Measurements from ENCODE around the gene NHERF2.
A peak's percentile ranks its signal among the peaks of the same experiment; 100 is the strongest.

Gene NHERF2

GRCh38 chr16:2037647-2038381 lies 11.1 kb downstream of the NHERF2 start:
- H4K8ac ChIP-seq (ENCODE audit: low read depth, low read length): no peak overlapping the region
- H3K4me1 ChIP-seq (ENCODE audit: control insufficient read depth in 2 of 2, insufficient read depth in 1 of 2, low read depth in 1 of 2, low read length in 2 of 2): peaks cover 7 to 29% of the 10 kb centered on the region in 2 donors
- no peak overlapping the region for H2BK12ac ChIP-seq (ENCODE audit: low read length)
- H3K18ac ChIP-seq (ENCODE audit: low read length): no peak overlapping the region
- no peak overlapping the region for H2AK5ac ChIP-seq (ENCODE audit: low read depth, low read length)
- H3K23ac ChIP-seq (ENCODE audit: low read depth, low read length, poor library complexity): no peak overlapping the region
- H3K4me3 ChIP-seq (ENCODE audit: low read length in 2 of 2): no peak overlapping the region
- H3K9me3 ChIP-seq (replicated peaks in 1 of 2; ENCODE audit: control insufficient read depth in 2 of 2, insufficient read depth in 1 of 2, low read depth in 1 of 2, low read length in 2 of 2): no peaks in the 10 kb centered on the region
- no peak overlapping the region for H2BK15ac ChIP-seq (ENCODE audit: low read length)
- H3K27me3 ChIP-seq (ENCODE audit: control insufficient read depth in 3 of 3, insufficient read depth in 3 of 3, low read depth in 1 of 3, low read length in 3 of 3): no peaks in the 10 kb centered on the region
- H3K14ac ChIP-seq (ENCODE audit: low read length): no peak overlapping the region
- H3K36me3 ChIP-seq (replicated peaks in 1 of 2; ENCODE audit: control insufficient read depth in 2 of 2, insufficient read depth in 2 of 2, low read length in 2 of 2): peaks cover 0 to 2% of the 10 kb centered on the region in 2 donors
- H3K4me2 ChIP-seq (ENCODE audit: insufficient read depth, low read length, poor library complexity, severe bottlenecking): no peak overlapping the region
- H3K27ac ChIP-seq (replicated peaks; ENCODE audit: low read length): no peak overlapping the region
- H2BK120ac ChIP-seq (ENCODE audit: low read depth, low read length): no peak overlapping the region
- no peak overlapping the region for H2AFZ ChIP-seq (ENCODE audit: low read length)
- peaks cover 5% of the 10 kb centered on the region for H3K79me1 ChIP-seq (ENCODE audit: low read depth, low read length)
- H4K91ac ChIP-seq (ENCODE audit: low read depth, low read length, poor library complexity): no peak overlapping the region
- no CpG with 5 or more reads among the region's 29 CpGs for WGBS, 2 donors (ENCODE audit: extremely low coverage in 2 of 2, insufficient read length in 2 of 2, insufficient replicate concordance in 1 of 2)
- no peak overlapping the region for H2BK5ac ChIP-seq (ENCODE audit: low read length)
- no peak overlapping the region for H3K4ac ChIP-seq (ENCODE audit: low read length)
- H3K9ac ChIP-seq (ENCODE audit: low read depth, low read length, poor library complexity): no peak overlapping the region
- DNase-seq (ENCODE audit: low spot score): no peak

GRCh38 chr16:2038382-2039231 lies 11.9 kb downstream of the NHERF2 start:
- H2BK120ac ChIP-seq (ENCODE audit: low read depth, low read length): no peak overlapping the region

GRCh38 chr16:2039274-2040031 lies 12.8 kb downstream of the NHERF2 start:
- no peak overlapping the region for H3K14ac ChIP-seq (ENCODE audit: low read length)
- no peak overlapping the region for H3K4ac ChIP-seq (ENCODE audit: low read length)
- H3K4me1 ChIP-seq (ENCODE audit: control insufficient read depth in 2 of 2, insufficient read depth in 1 of 2, low read depth in 1 of 2, low read length in 2 of 2): peaks cover 4 to 19% of the 10 kb centered on the region in 2 donors
- H4K91ac ChIP-seq (ENCODE audit: low read depth, low read length, poor library complexity): no peak overlapping the region
- no peak overlapping the region for H2AFZ ChIP-seq (ENCODE audit: low read length)
- H3K79me1 ChIP-seq (ENCODE audit: low read depth, low read length): peaks cover 5% of the 10 kb centered on the region
- peak overlapping the region; percentile 85 for H3K23ac ChIP-seq (ENCODE audit: low read depth, low read length, poor library complexity)
- H2BK5ac ChIP-seq (ENCODE audit: low read length): no peak overlapping the region
- peak overlapping the region; percentile 63 for H3K9ac ChIP-seq (ENCODE audit: low read depth, low read length, poor library complexity)
- no peak overlapping the region for H4K8ac ChIP-seq (ENCODE audit: low read depth, low read length)
- H2BK15ac ChIP-seq (ENCODE audit: low read length): peak overlapping the region; percentile 37
- no peak for DNase-seq (ENCODE audit: low spot score)
- no peak overlapping the region for H2BK120ac ChIP-seq (ENCODE audit: low read depth, low read length)
- H3K9me3 ChIP-seq (replicated peaks in 1 of 2; ENCODE audit: control insufficient read depth in 2 of 2, insufficient read depth in 1 of 2, low read depth in 1 of 2, low read length in 2 of 2): no peaks in the 10 kb centered on the region
- no CpG with 5 or more reads among the region's 29 CpGs for WGBS, 2 donors (ENCODE audit: extremely low coverage in 2 of 2, insufficient read length in 2 of 2, insufficient replicate concordance in 1 of 2)
- no peak overlapping the region for H3K4me2 ChIP-seq (ENCODE audit: insufficient read depth, low read length, poor library complexity, severe bottlenecking)
- no peak overlapping the region for H2AK5ac ChIP-seq (ENCODE audit: low read depth, low read length)
- H3K18ac ChIP-seq (ENCODE audit: low read length): no peak overlapping the region
- H3K27ac ChIP-seq (replicated peaks; ENCODE audit: low read length): no peak overlapping the region
- H3K27me3 ChIP-seq (ENCODE audit: control insufficient read depth in 3 of 3, insufficient read depth in 3 of 3, low read depth in 1 of 3, low read length in 3 of 3): no peaks in the 10 kb centered on the region
- H2BK12ac ChIP-seq (ENCODE audit: low read length): peak overlapping the region; percentile 46
- H3K36me3 ChIP-seq (replicated peaks in 1 of 2; ENCODE audit: control insufficient read depth in 2 of 2, insufficient read depth in 2 of 2, low read length in 2 of 2): peaks cover 0 to 6% of the 10 kb centered on the region in 2 donors
- no peak overlapping the region for H3K4me3 ChIP-seq (ENCODE audit: low read length in 2 of 2)

More at GRCh38 chr16:2038382-2039231, 11.9 kb downstream of the NHERF2 start:
- H3K4me3 ChIP-seq (ENCODE audit: low read length in 2 of 2): no peak overlapping the region
- H2BK15ac ChIP-seq (ENCODE audit: low read length): peak overlapping the region; percentile 37
- no peaks in the 10 kb centered on the region for H3K27me3 ChIP-seq (ENCODE audit: control insufficient read depth in 3 of 3, insufficient read depth in 3 of 3, low read depth in 1 of 3, low read length in 3 of 3)
- peak overlapping the region; percentile 28 for H2AK5ac ChIP-seq (ENCODE audit: low read depth, low read length)
- peak overlapping the region; percentile 43 for H3K23ac ChIP-seq (ENCODE audit: low read depth, low read length, poor library complexity)
- H3K9ac ChIP-seq (ENCODE audit: low read depth, low read length, poor library complexity): peak overlapping the region; percentile 70
- no peak overlapping the region for H3K4me2 ChIP-seq (ENCODE audit: insufficient read depth, low read length, poor library complexity, severe bottlenecking)
- no peak overlapping the region for H4K91ac ChIP-seq (ENCODE audit: low read depth, low read length, poor library complexity)
- H3K4ac ChIP-seq (ENCODE audit: low read length): no peak overlapping the region
- no peak for DNase-seq (ENCODE audit: low spot score)
- peaks cover 0 to 6% of the 10 kb centered on the region in 2 donors for H3K36me3 ChIP-seq (replicated peaks in 1 of 2; ENCODE audit: control insufficient read depth in 2 of 2, insufficient read depth in 2 of 2, low read length in 2 of 2)
- H3K79me1 ChIP-seq (ENCODE audit: low read depth, low read length): peaks cover 5% of the 10 kb centered on the region
- H3K14ac ChIP-seq (ENCODE audit: low read length): no peak overlapping the region
- peak overlapping the region; percentile 48 for H3K18ac ChIP-seq (ENCODE audit: low read length)
- peaks cover 5 to 24% of the 10 kb centered on the region in 2 donors for H3K4me1 ChIP-seq (ENCODE audit: control insufficient read depth in 2 of 2, insufficient read depth in 1 of 2, low read depth in 1 of 2, low read length in 2 of 2)
- no peaks in the 10 kb centered on the region for H3K9me3 ChIP-seq (replicated peaks in 1 of 2; ENCODE audit: control insufficient read depth in 2 of 2, insufficient read depth in 1 of 2, low read depth in 1 of 2, low read length in 2 of 2)
- WGBS, 2 donors (ENCODE audit: extremely low coverage in 2 of 2, insufficient read length in 2 of 2, insufficient replicate concordance in 1 of 2): no CpG with 5 or more reads among the region's 41 CpGs
- no peak overlapping the region for H2BK5ac ChIP-seq (ENCODE audit: low read length)
- H2BK12ac ChIP-seq (ENCODE audit: low read length): no peak overlapping the region
- no peak overlapping the region for H2AFZ ChIP-seq (ENCODE audit: low read length)
- no peak overlapping the region for H3K27ac ChIP-seq (replicated peaks; ENCODE audit: low read length)
- H4K8ac ChIP-seq (ENCODE audit: low read depth, low read length): peak overlapping the region; percentile 43

Measured in neuronal stem cell (in vitro differentiated cells).